ENCODE data around the gene SMPD2.

SMPD2 gene

GRCh38 chr6:109455437-109456110 lies 15.1 kb downstream of the SMPD2 start, which contains the start of gene MICAL1:
TSS of gene MICAL1 (minus strand) at chr6:109455772. CDS start at chr6:109454196, 1,576 bp downstream.
- Histone ChIP-seq H3K4me3 (ENCODE audit: low read depth, low read length) (peak within 1 kb of the TSS; percentile 88), H3K36me3 (replicated peaks) (peaks cover 22% of the 10 kb centered on the region), H3K27me3 (replicated peaks) (no peaks in the 10 kb centered on the region), H3K27ac (peak within 1 kb of the TSS; percentile 45)
- peak; percentile 38 for DNase-seq
- TF ChIP-seq CTCF (IDR thresholded peaks at IDR 0.05; ENCODE audit: low read depth, low read length, missing control alignments), result peak; percentile 58
- in situ Hi-C loops (cut with HindIII; ENCODE audit: low pct_ligation_motif_present, low sequenced_read_pairs), result no loop called here

- peaks cover 23% of the 10 kb centered on the region for H3K36me3 ChIP-seq (replicated peaks)
- in situ Hi-C loops (cut with HindIII; ENCODE audit: low pct_ligation_motif_present, low sequenced_read_pairs), result no loop called here
These were observed 15.6 kb downstream of the SMPD2 start for GRCh38 chr6:109456111-109456583.

GRCh38 chr6:109456710-109457561 lies 16.4 kb downstream of the SMPD2 start:
- in situ Hi-C loops (cut with HindIII; ENCODE audit: low pct_ligation_motif_present, low sequenced_read_pairs), result no loop called here
- peak overlapping the region; percentile 88 for H3K4me3 ChIP-seq (ENCODE audit: low read depth, low read length)
- DNase-seq, result no peak
- TF ChIP-seq CTCF (IDR thresholded peaks at IDR 0.05; ENCODE audit: low read depth, low read length, missing control alignments), result no peak
- H3K27ac ChIP-seq, result no peak overlapping the region
- no peaks in the 10 kb centered on the region for H3K27me3 ChIP-seq (replicated peaks)
- H3K36me3 ChIP-seq (replicated peaks), result peaks cover 19% of the 10 kb centered on the region

More at GRCh38 chr6:109456111-109456583, 15.6 kb downstream of the SMPD2 start:
- Histone ChIP-seq H3K4me3 (ENCODE audit: low read depth, low read length) (peak overlapping the region; percentile 88), H3K27ac (peak overlapping the region; percentile 4), H3K27me3 (replicated peaks) (no peaks in the 10 kb centered on the region)
- DNase-seq, result no peak
- TF ChIP-seq CTCF (IDR thresholded peaks at IDR 0.05; ENCODE audit: low read depth, low read length, missing control alignments), result no peak

- Histone ChIP-seq H3K4me3 (ENCODE audit: low read depth, low read length) (no peak overlapping the region), H3K27me3 (replicated peaks) (no peaks in the 10 kb centered on the region), H3K27ac (no peak overlapping the region), H3K36me3 (replicated peaks) (peaks cover 15% of the 10 kb centered on the region)
- DNase-seq, result no peak
- no peak for TF ChIP-seq CTCF (IDR thresholded peaks at IDR 0.05; ENCODE audit: low read depth, low read length, missing control alignments)
- in situ Hi-C loops (cut with HindIII; ENCODE audit: low pct_ligation_motif_present, low sequenced_read_pairs), result no loop called here
These were observed 17.1 kb downstream of the SMPD2 start for GRCh38 chr6:109457562-109457996.

- H3K36me3 ChIP-seq (replicated peaks), result peaks cover 10% of the 10 kb centered on the region
- no peaks in the 10 kb centered on the region for H3K27me3 ChIP-seq (replicated peaks)
- TF ChIP-seq CTCF (IDR thresholded peaks at IDR 0.05; ENCODE audit: low read depth, low read length, missing control alignments), result no peak
- DNase-seq, result no peak
- H3K4me3 ChIP-seq (ENCODE audit: low read depth, low read length), result no peak overlapping the region
- H3K27ac ChIP-seq, result no peak overlapping the region
- in situ Hi-C loops (cut with HindIII; ENCODE audit: low pct_ligation_motif_present, low sequenced_read_pairs), result no loop called here
These were observed 18.4 kb downstream of the SMPD2 start for GRCh38 chr6:109458774-109459531.
